A549 (cell line): ENCODE results near the gene DOCK6. TPM values are rescaled to one million over a fixed set of nuclear protein-coding genes. Genes with fewer than 3 reads are reported as not detected.

Experiments used
- ATAC-seq, 2 experiments: fragments of 200-7000 bp in 1 of 2; fragments of >200 bp in 1 of 2; cut with Nextera tagmentation in 1 of 2; cut with Tn5 transposase in 1 of 2; 3 replicates each; pipeline versions ENCODE4 v1.8.0 to v1.9.1; 2018 to 2020; ENCODE audit warnings: mild to moderate bottlenecking in 1 of 2, moderate library complexity in 1 of 2
- CTCF ChIA-PET: fragments of 300-600 bp; sonication (Branson Sonifier 250); formaldehyde crosslinking; extraction: SDS; loops from one replicate; lab custom pipeline; 2021; ENCODE audit warnings: antibody characterized with exemption, inconsistent platforms; lab: Yijun Ruan, JAX
- POLR2A ChIA-PET: fragments of 350-600 bp; formaldehyde crosslinking; extraction: SDS; loops from one replicate; lab custom pipeline; 2021; ENCODE audit warnings: antibody characterized with exemption, inconsistent platforms; lab: Yijun Ruan, JAX
- DNase-seq, 2 experiments: peaks; one replicate each; pipeline versions ENCODE4 v3.0.0 to v3.0.0-alpha.2; 2011 to 2016; ENCODE audit warnings: low read depth in 1 of 2, low spot score in 1 of 2
- FAIRE-seq: peaks from 2 replicates; lab custom pipeline; 2011; peaks lifted over from hg19 to GRCh38; lab: Jason Lieb, UNC
- H3K27ac ChIP-seq, 2 experiments: fragments of >200 bp; sonication (Bioruptor Twin); formaldehyde crosslinking; 3 replicates each; pipeline ENCODE4 v1.5.1; 2016 to 2017
- H3K4me1 ChIP-seq: fragments of >200 bp; sonication (Bioruptor Twin); formaldehyde crosslinking; 3 replicates; pipeline ENCODE4 v1.6.1; 2016
- H3K4me2 ChIP-seq: fragments of >200 bp; sonication (Bioruptor Twin); formaldehyde crosslinking; 3 replicates; pipeline ENCODE4 v1.6.1; 2016
- H3K4me3 ChIP-seq: fragments of >200 bp; sonication (Bioruptor Twin); formaldehyde crosslinking; 3 replicates; pipeline ENCODE4 v1.5.1; 2016
- H3K9me3 ChIP-seq: fragments of >200 bp; sonication (Bioruptor Twin); formaldehyde crosslinking; 3 replicates; pipeline ENCODE4 v1.6.1; 2016
- CBX2 ChIP-seq: fragments of 200-600 bp; sonication (generic); IDR thresholded peaks from 2 replicates; pipeline ENCODE4 v1.6.1; 2016; ENCODE audit warnings: low read depth, mild to moderate bottlenecking, borderline replicate concordance
- CBX8 ChIP-seq: fragments of 200-600 bp; sonication (generic); IDR thresholded peaks from 2 replicates; pipeline ENCODE4 v1.6.1; 2016
- CHD4 ChIP-seq: fragments of 200-600 bp; sonication (generic); IDR thresholded peaks from 2 replicates; pipeline ENCODE4 v1.6.1; 2016; ENCODE audit warnings: antibody characterized with exemption, mild to moderate bottlenecking, borderline replicate concordance
- EHMT2 ChIP-seq: fragments of 200-600 bp; sonication (generic); IDR thresholded peaks from 2 replicates; pipeline ENCODE4 v1.6.1; 2016; ENCODE audit warnings: antibody characterized with exemption, low read depth, mild to moderate bottlenecking, moderate library complexity
- EP300 ChIP-seq, 2 experiments: fragments of >200 bp; sonication (Bioruptor Twin); formaldehyde crosslinking; IDR thresholded peaks; 2 replicates in 1 of 2; 3 replicates in 1 of 2; pipeline ENCODE4 v1.6.1; 2016 to 2017
- FOSB ChIP-seq: fragments of 250-450 bp; sonication (Bioruptor Pico); IDR thresholded peaks from 2 replicates; pipeline ENCODE4 v1.5.0; 2020; ENCODE audit warnings: mild to moderate bottlenecking, moderate library complexity
- FOSL2 ChIP-seq, 2 experiments: fragments of 450-650 bp in 1 of 2; fragments of >200 bp in 1 of 2; sonication (Bioruptor Twin) in 1 of 2; formaldehyde crosslinking; IDR thresholded peaks; 2 replicates each; pipeline versions ENCODE4 v1.5.0 to v1.6.1; 2016 to 2020; ENCODE audit warnings: mild to moderate bottlenecking in 1 of 2, moderate library complexity in 1 of 2
- HOXB13 ChIP-seq: fragments of 250-450 bp; sonication (Bioruptor Pico); IDR thresholded peaks from 2 replicates; pipeline ENCODE4 v1.5.0; 2020; ENCODE audit warnings: low read depth, mild to moderate bottlenecking, moderate library complexity
- JUNB ChIP-seq: fragments of >200 bp; sonication (Bioruptor Twin); formaldehyde crosslinking; IDR thresholded peaks from 2 replicates; pipeline ENCODE4 v1.6.1; 2016
- KDM1A ChIP-seq: fragments of 200-600 bp; sonication (generic); IDR thresholded peaks from 2 replicates; pipeline ENCODE4 v1.6.1; 2016; ENCODE audit warnings: low read depth, mild to moderate bottlenecking
- MAFK ChIP-seq: fragments of 450-650 bp; IDR thresholded peaks from 2 replicates; pipeline ENCODE4 v1.6.1; 2014; ENCODE audit not compliant: partially characterized antibody
- MYC ChIP-seq: IDR thresholded peaks from 2 replicates; pipeline ENCODE4 v1.6.1; 2012; ENCODE audit warnings: mild to moderate bottlenecking, inconsistent platforms, low read length, improper control_type of control experiment, borderline replicate concordance
- NFE2L2 ChIP-seq: fragments of 150-350 bp; conservative IDR thresholded peaks from 2 replicates; pipeline ENCODE4 v1.6.1; 2014; ENCODE audit warnings: low read length
- PBX3 ChIP-seq: IDR thresholded peaks from 2 replicates; pipeline ENCODE4 v1.6.1; 2012
- PHF8 ChIP-seq: fragments of 200-600 bp; sonication (generic); IDR thresholded peaks from 2 replicates; pipeline ENCODE4 v1.6.1; 2016; ENCODE audit warnings: low read depth, mild to moderate bottlenecking, antibody characterized with exemption, moderate library complexity, borderline replicate concordance
- POLR2AphosphoS2 ChIP-seq: conservative IDR thresholded peaks from 2 replicates; pipeline ENCODE4 v1.6.1; 2012; ENCODE audit warnings: low read length, improper control_type of control experiment, inconsistent platforms
- RARB ChIP-seq: fragments of 250-450 bp; sonication (Bioruptor Pico); IDR thresholded peaks from 2 replicates; pipeline ENCODE4 v1.8.0; 2021; ENCODE audit warnings: mild to moderate bottlenecking, moderate library complexity
- REST ChIP-seq: fragments of 200-600 bp; sonication (generic); IDR thresholded peaks from 2 replicates; pipeline ENCODE4 v1.6.1; 2016; ENCODE audit warnings: antibody characterized with exemption, mild to moderate bottlenecking, moderate library complexity
- RFX5 ChIP-seq: fragments of 450-650 bp; IDR thresholded peaks from 2 replicates; pipeline ENCODE4 v1.7.1; 2014; ENCODE audit warnings: antibody characterized with exemption, mild to moderate bottlenecking, moderate library complexity
- RNF2 ChIP-seq: fragments of 200-600 bp; sonication (generic); IDR thresholded peaks from 2 replicates; pipeline ENCODE4 v1.6.1; 2016; ENCODE audit warnings: low read depth, mild to moderate bottlenecking, antibody characterized with exemption, moderate library complexity, borderline replicate concordance
- SMC3 ChIP-seq: fragments of >200 bp; sonication (Bioruptor Twin); formaldehyde crosslinking; IDR thresholded peaks from 3 replicates; pipeline ENCODE4 v1.6.1; 2018; ENCODE audit warnings: inconsistent platforms
- SREBF2 ChIP-seq: fragments of 450-650 bp; IDR thresholded peaks from 2 replicates; pipeline ENCODE4 v1.6.1; 2014; ENCODE audit warnings: mild to moderate bottlenecking, moderate library complexity
- TFCP2L1 ChIP-seq: fragments of 250-450 bp; sonication (Bioruptor Pico); IDR thresholded peaks from 2 replicates; pipeline ENCODE4 v1.5.0; 2021; ENCODE audit warnings: mild to moderate bottlenecking
- TP53 ChIP-seq: fragments of 250-450 bp; sonication (Bioruptor Pico); IDR thresholded peaks from 2 replicates; pipeline ENCODE4 v1.5.0; 2021; ENCODE audit warnings: mild to moderate bottlenecking, moderate library complexity
- ZNF302 ChIP-seq: fragments of 250-450 bp; sonication (Bioruptor Pico); IDR thresholded peaks from 2 replicates; pipeline ENCODE4 v1.9.0; 2021; ENCODE audit warnings: inconsistent platforms, mild to moderate bottlenecking, moderate library complexity
- WGBS: methylation state at CpG from one replicate; pipeline ENCODE4 v1.1.6; 2017; ENCODE audit errors: missing lambda C conversion rate; 5-methylcytosine and 5-hydroxymethylcytosine counted together
- polyA plus RNA-seq, 4 experiments: library from polyadenylated mRNA; depleted of rRNA in 3 of 4; stranded (reverse); fragments of >200 nt; fragmentation: RNase III in 1 of 4; extraction: RNeasy Plus Mini Kit Qiagen cat#74134 plus additional on column Dnase treatment in 1 of 4; gene quantifications; 2 replicates in 3 of 4; 3 replicates in 1 of 4; pipeline ENCODE4 v1.2.3, GENCODE V29; 2011 to 2017

The DOCK6 gene
- polyA plus RNA-seq, 2 of the 4 experiments (the other 2 are of a cell fraction) = 7.6 to 8.0 TPM

- ATAC-seq = no peak; a peak in 1 of 6 replicates
Observed at GRCh38 chr19:11252665-11253355, 9.5 kb downstream of the DOCK6 start.

GRCh38 chr19:11251650-11252314 lies 10.5 kb downstream of the DOCK6 start:
- Histone ChIP-seq H3K9me3 (no peaks in the 10 kb centered on the region), H3K27ac (no peak overlapping the region), H3K4me3 (no peak overlapping the region)
- WGBS = 90% methylated on average over 3 of the region's 11 CpGs
- FAIRE-seq (no peak), ATAC-seq (no peak)
- ChIA-PET POLR2A (no interaction called here), CTCF (interaction anchor here (0.6 to 2.3 kb wide), 3 partner anchors 8 to 74 kb away, joined by 3 to 10 read pairs (median 4); no protein-coding TSS in a partner anchor)
- TF ChIP-seq FOSB (no peak), JUNB (no peak), PHF8 (no peak)
- TF ChIP-seq, all 56 proteins: peak for 0
- Histone ChIP-seq H3K4me1 (no peaks in the 10 kb centered on the region), H3K4me2 (no peak overlapping the region)
- no peak for DNase-seq

More at GRCh38 chr19:11252665-11253355, 9.5 kb downstream of the DOCK6 start:
- ChIA-PET CTCF (interaction anchor here (2.3 kb wide), 1 partner anchor 9 kb away, joined by 10 read pairs; no protein-coding TSS in a partner anchor), POLR2A (no interaction called here)
- FAIRE-seq (no peak), DNase-seq (no peak)
- Histone ChIP-seq H3K27ac (no peak overlapping the region), H3K4me3 (no peak overlapping the region), H3K4me1 (no peaks in the 10 kb centered on the region), H3K9me3 (no peaks in the 10 kb centered on the region), H3K4me2 (no peak overlapping the region)
- TF ChIP-seq HOXB13 = no peak
- TF ChIP-seq NFE2L2 = no peak
- TF ChIP-seq TP53 (CRISPR knock-in tag) = no peak
- no peak for TF ChIP-seq SREBF2
- TF ChIP-seq CHD4 = no peak
- TF ChIP-seq FOSL2 (IDR thresholded peaks at IDR 0.05) = no peak
- TF ChIP-seq FOSL2 (CRISPR knock-in tag; IDR thresholded peaks at IDR 0.05) = no peak
- TF ChIP-seq, all 56 proteins: peak for 0
- WGBS = 86% methylated on average over 15 of the region's 19 CpGs

- Histone ChIP-seq H3K4me2 (no peak overlapping the region), H3K27ac (no peak overlapping the region), H3K4me3 (no peak overlapping the region), H3K4me1 (no peaks in the 10 kb centered on the region), H3K9me3 (no peaks in the 10 kb centered on the region)
- FAIRE-seq (no peak), ATAC-seq (peak in 1 of 2 experiments; percentile 61; a peak in 2 of 6 replicates), DNase-seq (no peak)
- CTCF ChIA-PET = interaction anchor here (0.6 to 2.3 kb wide), 4 partner anchors 8 to 231 kb away, joined by 3 to 10 read pairs (median 4); no protein-coding TSS in a partner anchor
- POLR2A ChIA-PET = no interaction called here
- peak; percentile 94 for TF ChIP-seq RFX5
- TF ChIP-seq PBX3 = no peak
- no peak for TF ChIP-seq TFCP2L1
- TF ChIP-seq KDM1A = no peak
- TF ChIP-seq CBX8 = no peak
- TF ChIP-seq ZNF302 (CRISPR knock-in tag) = no peak
- WGBS = 100% methylated on average over 3 of the region's 4 CpGs
Observed at GRCh38 chr19:11251217-11251616, 11.1 kb downstream of the DOCK6 start.

- no peak for ATAC-seq
- ChIA-PET CTCF (no interaction called here), POLR2A (no interaction called here)
- Histone ChIP-seq H3K4me3 (no peak overlapping the region), H3K4me1 (no peaks in the 10 kb centered on the region), H3K27ac (no peak overlapping the region), H3K4me2 (no peak overlapping the region), H3K9me3 (no peaks in the 10 kb centered on the region)
- DNase-seq = no peak
- WGBS = 90% methylated on average over 2 of the region's 2 CpGs
- no peak for FAIRE-seq
- TF ChIP-seq POLR2AphosphoS2 (no peak), TP53 (CRISPR knock-in tag) (no peak), SMC3 (no peak), MYC (no peak), CBX2 (no peak), NFE2L2 (no peak), REST (no peak), JUNB (no peak), FOSB (no peak), EP300 (IDR thresholded peaks at IDR 0.05) (no peak), PHF8 (no peak), RNF2 (no peak), MAFK (no peak), RARB (CRISPR knock-in tag) (no peak), EHMT2 (no peak)
Observed at GRCh38 chr19:11248852-11249251, 13.5 kb downstream of the DOCK6 start.
